Fibroblast of skin of abdomen (primary cell): ENCODE data around the gene EEF2.
"Not testable (repeated sequence)": the region's sequence is repeated elsewhere in the genome, so short reads cannot be mapped to it uniquely, and the experiment has no call there.

ENCODE experiments used
- DNase-seq: peaks from one replicate; pipeline ENCODE4 v3.0.0-alpha.2; 2013

Gene EEF2

GRCh38 chr19:3968556-3969434 lies 16.5 kb downstream of the EEF2 start:
- peak; percentile 100 for DNase-seq

- not testable (repeated sequence) for DNase-seq
Measured at GRCh38 chr19:3967983-3968382, 17.3 kb downstream of the EEF2 start.

GRCh38 chr19:3966051-3967017 lies 18.9 kb downstream of the EEF2 start:
- no peak for DNase-seq

- no peak for DNase-seq
Measured at GRCh38 chr19:3964256-3965194, 20.7 kb downstream of the EEF2 start.

GRCh38 chr19:3963458-3964255 lies 21.6 kb downstream of the EEF2 start:
- DNase-seq: no peak

GRCh38 chr19:3961007-3961406 lies 24.3 kb downstream of the EEF2 start:
- no peak for DNase-seq

GRCh38 chr19:3959766-3960131 lies 25.5 kb downstream of the EEF2 start:
- no peak for DNase-seq

- DNase-seq: no peak
Measured at GRCh38 chr19:3958836-3959765, 26.2 kb downstream of the EEF2 start.

- no peak for DNase-seq
Measured at GRCh38 chr19:3955688-3956087, 29.6 kb downstream of the EEF2 start.

GRCh38 chr19:3955276-3955675 lies 30.0 kb downstream of the EEF2 start:
- DNase-seq: not testable (repeated sequence)

GRCh38 chr19:3954107-3954506 lies 31.2 kb downstream of the EEF2 start:
- no peak for DNase-seq

- DNase-seq: not testable (repeated sequence)
Measured at GRCh38 chr19:3952755-3953276, 32.4 kb downstream of the EEF2 start.

GRCh38 chr19:3950871-3951861 lies 34.1 kb downstream of the EEF2 start:
- no peak for DNase-seq

GRCh38 chr19:3949997-3950859 lies 35.0 kb downstream of the EEF2 start:
- DNase-seq: no peak

GRCh38 chr19:3949294-3949693 lies 36.0 kb downstream of the EEF2 start:
- DNase-seq: no peak

GRCh38 chr19:3947316-3947933 lies 37.8 kb downstream of the EEF2 start:
- not testable (repeated sequence) for DNase-seq

GRCh38 chr19:3945838-3946237 lies 39.4 kb downstream of the EEF2 start:
- no peak for DNase-seq
